Kidney capillary endothelial cell (primary cell): ENCODE results near the gene RAD51AP2.
"Not testable (repeated sequence)": the region's sequence is repeated elsewhere in the genome, so short reads cannot be mapped to it uniquely, and the experiment has no call there.

Experiments
- DNase-seq: peaks from one replicate; pipeline ENCODE4 v3.0.0-alpha.2; 2018; ENCODE audit warnings: low spot score

Gene RAD51AP2

GRCh38 chr2:17538022-17538843 is 20.0 kb upstream of the RAD51AP2 start:
- DNase-seq = no peak

DNA sequence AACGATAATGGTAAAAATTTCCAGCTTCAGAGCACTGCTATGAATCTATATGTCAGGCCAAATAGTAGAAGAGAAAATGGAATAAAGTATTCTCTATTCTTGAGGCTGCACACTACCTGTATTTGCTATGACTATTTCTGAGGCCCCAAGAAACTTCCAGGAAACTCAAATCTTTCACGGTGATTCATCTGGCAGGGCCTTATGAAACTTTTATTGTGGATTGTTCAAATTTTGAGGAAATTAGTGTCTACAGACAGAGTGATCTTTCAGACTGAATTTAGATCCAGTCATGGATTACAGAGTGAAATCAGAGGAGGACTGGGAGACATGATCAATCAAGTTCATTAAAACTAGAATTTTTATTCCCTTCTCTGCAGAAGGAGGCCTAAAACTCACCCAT is 18.2 kb upstream of the RAD51AP2 start:
- DNase-seq = no peak

- DNase-seq = no peak
Observed at GRCh38 chr2:17533546-17533945, 15.3 kb upstream of the RAD51AP2 start.

GRCh38 chr2:17529771-17530170 is 11.5 kb upstream of the RAD51AP2 start:
- no peak for DNase-seq

DNA sequence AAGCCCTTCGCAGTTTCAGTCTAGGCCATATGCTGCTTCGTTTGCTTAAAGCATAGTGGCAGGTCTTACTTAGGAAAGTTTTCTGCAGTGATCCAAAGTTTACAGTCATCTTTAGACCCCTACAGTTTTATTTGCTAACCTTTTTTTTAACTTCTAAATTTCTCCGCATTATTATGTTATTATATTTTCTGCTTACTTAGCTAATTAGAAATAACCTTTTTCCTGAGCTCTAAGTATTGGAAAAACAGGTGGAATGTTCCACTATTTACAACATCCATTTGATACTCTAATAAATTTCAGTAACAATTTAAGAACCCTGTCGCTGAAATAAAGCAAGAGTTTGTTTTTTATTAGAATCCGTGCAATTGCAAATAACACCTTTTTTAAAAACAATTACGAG is 4.1 kb upstream of the RAD51AP2 start:
- no peak for DNase-seq

- DNase-seq = no peak
Observed at GRCh38 chr2:17521621-17522020, 3.4 kb upstream of the RAD51AP2 start.

GRCh38 chr2:17520761-17521160 is 2.5 kb upstream of the RAD51AP2 start:
- DNase-seq = no peak

GRCh38 chr2:17519486-17519885 is 1.2 kb upstream of the RAD51AP2 start:
- no peak for DNase-seq

DNA sequence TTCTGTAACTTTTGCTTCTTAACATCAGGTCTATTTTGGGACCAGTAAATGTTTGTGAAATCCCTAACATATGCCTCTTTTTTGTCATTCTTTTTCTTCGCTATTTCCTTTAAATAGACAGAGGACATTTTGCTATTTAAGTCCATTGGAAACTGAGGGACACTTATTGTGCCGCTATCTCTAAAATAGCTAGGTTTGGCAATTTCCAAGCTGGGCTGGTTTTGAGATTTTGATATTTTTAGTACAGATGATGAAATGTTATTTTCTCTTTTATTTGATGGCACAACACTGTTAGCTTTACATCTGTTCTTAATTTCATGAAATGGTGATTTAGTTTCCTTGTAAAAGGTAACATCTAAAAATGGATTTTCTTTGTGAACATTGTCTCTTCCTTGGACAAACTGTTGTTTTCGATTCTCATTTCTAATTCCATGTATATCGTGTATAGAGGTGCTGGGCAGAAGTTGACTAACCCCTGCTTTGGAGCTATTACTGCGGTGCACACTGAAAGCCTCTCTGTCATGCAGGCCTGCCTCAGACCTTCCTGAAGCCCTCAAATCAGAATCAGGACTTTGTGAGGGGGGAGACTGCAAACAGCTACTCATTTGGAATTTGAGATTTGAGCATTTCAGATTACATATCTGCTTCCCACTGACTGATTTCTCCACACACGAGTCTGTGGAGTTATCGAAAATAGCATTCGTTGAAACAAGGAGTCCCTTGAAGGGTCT is 594 bp downstream of the RAD51AP2 start:
- DNase-seq = no peak

DNA sequence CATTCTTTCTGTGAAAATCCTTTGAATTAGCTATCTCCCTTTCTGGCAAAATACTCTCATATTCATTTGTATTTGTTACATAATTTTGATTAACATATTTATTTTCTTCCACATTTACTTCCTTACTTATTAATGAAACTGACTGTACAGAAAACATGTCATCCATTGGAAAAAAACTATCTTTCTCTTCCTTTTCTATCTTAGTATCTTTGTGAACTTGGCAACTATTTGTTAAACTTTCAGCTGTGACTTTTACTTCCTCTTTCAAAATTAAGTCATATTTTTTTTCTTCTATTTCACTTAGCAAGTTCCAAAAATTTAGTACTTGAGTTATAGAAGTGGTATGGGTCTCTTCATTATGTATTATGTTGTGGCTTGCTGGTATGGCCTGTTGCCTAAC is 2.6 kb downstream of the RAD51AP2 start:
- no peak for DNase-seq

DNA sequence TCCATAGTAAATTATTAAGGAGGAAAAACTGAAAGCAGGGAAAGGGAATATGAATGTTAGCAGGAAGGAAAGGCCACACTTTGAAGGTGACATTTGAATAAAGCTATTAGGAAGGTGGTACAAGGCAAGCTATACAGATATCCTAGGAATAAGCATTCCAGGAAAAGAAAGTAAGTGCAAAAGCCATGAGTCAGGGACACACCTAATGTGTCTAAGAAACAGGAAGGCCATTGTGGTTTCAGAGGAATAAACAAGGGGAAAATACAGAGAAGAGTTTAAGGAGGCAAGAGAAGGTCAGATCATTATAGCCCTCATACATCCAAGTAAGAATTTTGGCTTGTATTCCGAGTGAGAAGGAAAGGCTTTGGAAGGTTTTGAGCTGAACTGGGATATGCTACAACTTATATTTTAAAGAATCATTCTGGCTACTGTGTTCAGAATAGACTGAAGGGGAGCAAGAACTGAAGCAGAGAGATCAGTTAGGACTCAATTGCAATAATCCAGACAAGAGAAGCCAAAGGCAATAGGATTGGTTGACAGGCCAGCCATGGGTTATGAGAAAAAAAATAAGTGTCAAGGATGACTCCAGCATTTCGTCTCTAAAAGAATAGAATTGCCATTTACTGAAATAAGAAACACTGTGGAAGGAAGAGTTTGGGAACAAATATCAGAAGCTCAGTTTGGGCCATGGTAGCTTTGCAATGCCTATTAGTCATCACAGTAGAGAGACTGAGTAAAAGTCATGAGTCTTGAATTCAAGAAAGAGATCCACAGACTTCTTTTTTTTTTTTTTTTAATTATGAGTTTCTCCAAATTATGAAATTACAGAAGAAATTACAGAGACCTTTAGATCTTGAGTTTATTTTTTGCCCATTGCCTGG is 11.3 kb downstream of the RAD51AP2 start:
- peak; percentile 7 for DNase-seq

- no peak for DNase-seq
Observed at GRCh38 chr2:17497718-17498117, 20.5 kb downstream of the RAD51AP2 start.

DNA sequence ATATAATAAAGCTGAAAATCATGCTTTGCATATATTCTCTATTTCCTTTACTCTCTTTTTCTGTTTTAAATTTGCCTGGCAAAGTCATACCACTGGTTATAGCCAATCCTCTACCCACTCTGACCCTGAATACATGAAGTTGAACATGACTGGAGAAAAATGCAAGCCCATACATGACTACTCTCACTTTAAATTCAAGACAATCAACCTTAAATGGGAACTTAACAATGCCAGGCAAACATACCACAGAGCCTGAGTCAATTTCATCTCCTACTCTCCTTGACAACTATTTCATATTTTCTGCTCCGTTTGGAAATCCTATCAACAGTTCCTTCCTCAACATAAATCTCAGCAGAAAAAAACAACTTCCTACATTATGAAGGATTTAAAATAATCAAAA is 22.6 kb downstream of the RAD51AP2 start:
- DNase-seq = no peak

DNA sequence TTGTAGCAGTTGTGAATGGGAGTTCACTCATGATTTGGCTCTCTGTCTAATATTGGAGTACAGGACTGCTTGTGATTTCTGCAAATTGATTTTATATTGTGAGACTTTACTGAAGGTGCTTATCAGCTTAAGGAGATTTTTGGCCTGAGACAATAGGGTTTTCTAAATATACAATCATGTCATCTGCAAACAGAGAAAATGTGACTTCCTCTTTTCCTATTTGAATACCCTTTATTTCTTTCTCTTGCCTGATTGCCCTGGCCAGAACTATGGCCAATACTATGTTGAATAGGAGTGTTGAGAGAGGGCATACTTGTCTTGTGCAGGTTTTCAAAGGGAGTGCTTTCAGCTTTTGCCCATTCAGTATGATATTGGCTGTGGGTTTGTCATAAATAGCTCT is 28.1 kb downstream of the RAD51AP2 start:
- not testable (repeated sequence) for DNase-seq

- DNase-seq = not testable (repeated sequence)
Observed at GRCh38 chr2:17488610-17489009, 29.6 kb downstream of the RAD51AP2 start.

- DNase-seq = no peak
Observed at GRCh38 chr2:17483496-17483895, 34.7 kb downstream of the RAD51AP2 start.

- DNase-seq = no peak
Observed at GRCh38 chr2:17482651-17483050, 35.6 kb downstream of the RAD51AP2 start.

DNA sequence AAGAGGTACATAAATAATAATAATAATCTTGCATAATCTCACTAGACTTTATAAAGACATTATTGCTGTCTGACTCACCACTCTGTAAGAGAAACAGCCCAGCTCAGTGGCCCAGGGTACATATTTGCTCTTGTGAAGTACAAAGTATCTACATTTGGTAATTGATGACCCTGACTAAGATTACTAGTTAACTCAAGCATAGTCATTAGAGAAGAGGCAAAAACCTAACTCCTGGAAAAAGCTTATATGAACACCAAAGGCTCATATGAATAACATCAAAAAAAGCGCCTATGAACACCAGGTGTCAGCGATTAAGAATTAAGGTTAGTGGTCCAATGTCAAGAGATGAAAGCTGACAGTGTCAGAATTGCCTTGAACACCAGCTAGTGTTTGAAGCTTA is 38.4 kb downstream of the RAD51AP2 start:
- DNase-seq = no peak

DNA sequence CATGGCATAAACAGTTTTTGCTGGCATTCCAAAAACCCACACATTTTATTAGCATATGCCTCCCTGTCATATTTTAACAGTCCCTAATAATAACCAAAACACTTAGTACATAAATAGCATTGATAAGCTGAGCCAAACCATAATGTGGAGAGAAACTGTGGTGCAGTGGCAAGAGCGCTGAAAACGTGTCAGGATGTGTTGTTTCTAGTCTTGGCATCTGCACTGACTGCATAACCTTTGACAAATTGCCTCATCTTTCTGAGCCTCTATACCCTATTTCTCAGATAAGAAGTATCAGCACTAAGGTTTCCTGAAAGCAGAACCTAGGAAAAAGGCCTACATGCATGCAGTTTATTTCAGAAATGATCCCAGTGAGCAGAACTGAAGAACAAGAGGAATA is 41.4 kb downstream of the RAD51AP2 start:
- no peak for DNase-seq

DNA sequence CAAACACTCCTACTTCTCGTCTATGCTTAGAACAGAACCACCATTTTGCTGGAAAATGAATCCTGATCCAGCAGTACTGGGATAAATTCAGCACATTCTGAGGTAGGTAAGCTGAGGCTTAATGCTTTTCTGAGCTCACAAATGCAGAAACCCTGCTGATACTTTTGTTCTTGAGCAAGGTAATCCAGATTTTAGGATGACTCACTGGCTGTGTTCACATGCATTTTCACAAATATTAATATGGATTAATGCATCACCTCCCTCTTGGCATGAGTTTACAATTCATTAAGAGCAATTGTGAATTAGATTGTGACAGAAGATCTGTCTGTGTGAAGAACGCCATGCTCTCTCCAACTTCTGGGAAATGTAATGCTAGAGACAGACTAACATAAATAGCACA is 42.2 kb downstream of the RAD51AP2 start:
- DNase-seq = no peak

DNA sequence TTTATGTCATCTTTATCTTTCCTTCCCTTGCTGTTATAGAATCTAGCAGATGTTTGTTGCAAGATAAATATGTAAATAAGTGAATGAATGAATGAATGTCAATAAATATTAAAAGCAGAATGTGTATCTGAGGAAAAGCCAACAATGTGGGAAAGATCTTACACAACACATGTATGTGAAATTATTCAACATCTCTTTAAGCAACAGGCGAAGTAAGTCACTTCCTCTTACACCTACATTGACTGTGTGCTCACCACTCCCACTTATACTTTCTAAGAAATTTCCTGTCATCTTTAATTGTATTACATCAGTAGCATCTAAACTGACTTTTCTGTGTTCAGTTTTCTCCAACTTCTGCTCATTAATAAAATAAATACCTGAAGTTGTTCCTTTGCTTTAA is 43.0 kb downstream of the RAD51AP2 start:
- no peak for DNase-seq

DNA sequence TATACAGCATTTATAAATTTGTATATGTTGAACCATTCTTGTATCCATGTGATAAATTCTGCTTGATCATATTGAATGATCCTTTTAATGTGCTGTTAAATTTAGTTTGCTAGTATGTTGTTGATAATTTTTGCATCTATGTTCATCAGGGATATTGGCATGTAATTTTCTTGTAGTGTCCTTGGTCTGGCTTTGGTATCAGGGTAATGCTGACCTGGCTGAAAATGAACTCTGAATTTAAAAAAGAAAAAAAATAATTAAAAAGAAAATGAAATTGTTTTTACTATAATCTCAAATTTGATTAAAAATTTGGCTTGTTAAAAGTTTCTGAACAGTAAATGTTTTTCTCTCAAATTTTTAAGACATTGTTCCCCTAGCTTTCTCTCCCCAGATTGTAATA is 46.3 kb downstream of the RAD51AP2 start:
- no peak for DNase-seq
